Esophagus muscularis mucosa (tissue), 4 donors: Measurements from ENCODE around the gene ABCC4. TPM values are rescaled to one million over a fixed set of nuclear protein-coding genes. Genes with fewer than 3 reads are reported as not detected.

Experiments used
- DNase-seq: peaks from one replicate; pipeline ENCODE4 v3.0.0-alpha.2; 2017; ENCODE audit errors: extremely low spot score
- H3K27ac ChIP-seq, 4 donors: fragments of 200-600 bp; sonication (generic); replicated peaks in 1 of 4; 1 replicate in 3 of 4; 2 replicates in 1 of 4; pipeline ENCODE4 v1.5.1; 2016 to 2019; ENCODE audit warnings: mild to moderate bottlenecking in 1 of 4
- H3K27me3 ChIP-seq, 4 donors: fragments of 200-600 bp; sonication (generic); one replicate each; pipeline versions ENCODE4 v1.5.1 to v1.6.0; 2016 to 2019
- H3K36me3 ChIP-seq, 4 donors: fragments of 200-600 bp; sonication (generic); one replicate each; pipeline ENCODE4 v1.5.1; 2016 to 2019
- H3K4me1 ChIP-seq, 4 donors: fragments of 200-600 bp; sonication (generic); one replicate each; pipeline ENCODE4 v1.5.1; 2016 to 2019
- H3K4me3 ChIP-seq, 4 donors: fragments of 200-600 bp; sonication (generic); 1 replicate in 2 of 4; 2 replicates in 2 of 4; pipeline ENCODE4 v1.5.1; 2016 to 2019; ENCODE audit warnings: mild to moderate bottlenecking in 4 of 4, moderate library complexity in 1 of 4
- H3K9me3 ChIP-seq, 4 donors: fragments of 200-600 bp; sonication (generic); 1 replicate in 3 of 4; 2 replicates in 1 of 4; pipeline ENCODE4 v1.5.1; 2016 to 2019
- CTCF ChIP-seq, 3 experiments: fragments of 200-600 bp in 2 of 3; fragments of 450-650 bp in 1 of 3; sonication (generic) in 2 of 3; IDR thresholded peaks; one replicate each; pipeline ENCODE4 v1.5.1; 2017 to 2019; ENCODE audit warnings: antibody characterized with exemption in 3 of 3, mild to moderate bottlenecking in 2 of 3, moderate library complexity in 1 of 3
- EP300 ChIP-seq: sonication (generic); formaldehyde crosslinking; IDR thresholded peaks from one replicate; pipeline ENCODE4 v1.6.1; 2017; ENCODE audit warnings: antibody characterized with exemption
- POLR2A ChIP-seq: fragments of 450-650 bp; IDR thresholded peaks from one replicate; pipeline ENCODE4 v1.6.1; 2017; ENCODE audit warnings: antibody characterized with exemption, moderate library complexity, mild to moderate bottlenecking, low read depth
- POLR2AphosphoS5 ChIP-seq, 2 donors: sonication (generic); formaldehyde crosslinking; IDR thresholded peaks; one replicate each; pipeline ENCODE4 v1.6.1; 2017; ENCODE audit warnings: antibody characterized with exemption in 2 of 2
- WGBS: methylation state at CpG from one replicate; pipeline ENCODE4 v1.1.5; 2018; 5-methylcytosine and 5-hydroxymethylcytosine counted together
- intact Hi-C: fragments of 100-400 bp; cut with DNase I; formaldehyde crosslinking; loops from one replicate; pipeline ENCODE4 v1.15.1; 2023
- total RNA-seq, 4 donors: library from RNA; depleted of rRNA; stranded (reverse); fragments of >200 nt; gene quantifications; one replicate each; pipeline versions ENCODE4 v1.1.0 to v1.2.1, GENCODE V29; 2016

ABCC4 gene
- total RNA-seq, 4 donors from 2014 or later = 5.0 to 6.3 (median 6.0) TPM

- Histone ChIP-seq H3K9me3 (peaks cover 0 to 9% (median 0%) of the 10 kb centered on the region in 4 donors), H3K36me3 (no peaks in the 10 kb centered on the region), H3K4me3 (no peak overlapping the region), H3K27ac (no peak overlapping the region), H3K4me1 (no peaks in the 10 kb centered on the region), H3K27me3 (no peaks in the 10 kb centered on the region)
- intact Hi-C loops = no loop called here
- no peak for TF ChIP-seq EP300
- TF ChIP-seq POLR2A = no peak
- no peak for TF ChIP-seq CTCF (IDR thresholded peaks at IDR 0.05)
- no peak for TF ChIP-seq POLR2AphosphoS5 (IDR thresholded peaks at IDR 0.05)
- 44% methylated on average over 2 of the region's 3 CpGs for WGBS
- no peak for DNase-seq
Measured at GRCh38 chr13:95261956-95262355, 39.3 kb downstream of the ABCC4 start.

- TF ChIP-seq CTCF (IDR thresholded peaks at IDR 0.05) (no peak), POLR2AphosphoS5 (IDR thresholded peaks at IDR 0.05) (no peak), EP300 (no peak), POLR2A (no peak)
- Histone ChIP-seq H3K27ac (no peak overlapping the region), H3K27me3 (no peaks in the 10 kb centered on the region), H3K4me3 (no peak overlapping the region), H3K36me3 (no peaks in the 10 kb centered on the region), H3K9me3 (no peaks in the 10 kb centered on the region), H3K4me1 (no peaks in the 10 kb centered on the region)
- DNase-seq = no peak
- intact Hi-C loops = no loop called here
- 94% methylated on average over 7 of the region's 7 CpGs for whole genome bisulfite sequencing
Measured at GRCh38 chr13:95260031-95260525, 41.2 kb downstream of the ABCC4 start.

GRCh38 chr13:95258619-95259194 is 42.5 kb downstream of the ABCC4 start:
- H3K27me3 ChIP-seq = no peaks in the 10 kb centered on the region
- intact Hi-C loops = no loop called here
- H3K4me1 ChIP-seq = no peaks in the 10 kb centered on the region
- H3K36me3 ChIP-seq = no peaks in the 10 kb centered on the region
- TF ChIP-seq POLR2A = no peak
- TF ChIP-seq EP300 = no peak
- TF ChIP-seq POLR2AphosphoS5 (IDR thresholded peaks at IDR 0.05) = no peak
- TF ChIP-seq CTCF (IDR thresholded peaks at IDR 0.05) = no peak
- no peak for DNase-seq
- no peak overlapping the region for H3K4me3 ChIP-seq
- 87% methylated on average over 7 of the region's 9 CpGs for WGBS
- H3K27ac ChIP-seq = no peak overlapping the region
- H3K9me3 ChIP-seq = no peaks in the 10 kb centered on the region

- no peaks in the 10 kb centered on the region for H3K27me3 ChIP-seq
- DNase-seq = no peak
- WGBS = 98% methylated on average over 5 of the region's 5 CpGs
- no peak overlapping the region for H3K4me3 ChIP-seq
- H3K9me3 ChIP-seq = no peaks in the 10 kb centered on the region
- no peak for TF ChIP-seq POLR2A
- TF ChIP-seq POLR2AphosphoS5 (IDR thresholded peaks at IDR 0.05) = no peak
- no peak for TF ChIP-seq CTCF (IDR thresholded peaks at IDR 0.05)
- TF ChIP-seq EP300 = no peak
- H3K27ac ChIP-seq = no peak overlapping the region
- no peaks in the 10 kb centered on the region for H3K36me3 ChIP-seq
- H3K4me1 ChIP-seq = no peaks in the 10 kb centered on the region
- intact Hi-C loops = no loop called here
Measured at GRCh38 chr13:95258098-95258497, 43.2 kb downstream of the ABCC4 start.

- intact Hi-C loops = no loop called here
- DNase-seq = no peak
- Histone ChIP-seq H3K9me3 (no peaks in the 10 kb centered on the region), H3K4me1 (no peaks in the 10 kb centered on the region), H3K36me3 (no peaks in the 10 kb centered on the region), H3K4me3 (no peak overlapping the region), H3K27ac (no peak overlapping the region), H3K27me3 (no peaks in the 10 kb centered on the region)
- TF ChIP-seq EP300 (no peak), POLR2A (no peak), CTCF (IDR thresholded peaks at IDR 0.05) (no peak), POLR2AphosphoS5 (IDR thresholded peaks at IDR 0.05) (no peak)
- WGBS = 82% methylated on average over 7 of the region's 7 CpGs
Measured at GRCh38 chr13:95256091-95256490, 45.2 kb downstream of the ABCC4 start.
